ENCODE measurements around the gene PPP1R15B.

PPP1R15B gene

GRCh38 chr1:204363335-204364114, 48.1 kb downstream of the PPP1R15B start:
- DNase-seq (ENCODE audit: low read depth in 1 of 2, low spot score in 1 of 2): peak; percentile 70 to 74
- Histone ChIP-seq H3K27me3 (ENCODE audit: insufficient read depth, poor library complexity, severe bottlenecking) (peaks cover 2% of the 10 kb centered on the region), H3K4me3 (replicated peaks; ENCODE audit: insufficient read depth, low read length) (peak overlapping the region; percentile 37), H3K27ac (replicated peaks) (no peak overlapping the region)
- TF ChIP-seq POLR2AphosphoS5 (IDR thresholded peaks at IDR 0.05; ENCODE audit: low read depth): no peak
- peak; percentile 97 for TF ChIP-seq CTCF (IDR thresholded peaks at IDR 0.05; ENCODE audit: insufficient read depth, low read length)
- 0 out of 2 replicates have a peak, but pooled peaks have one; percentile 34 for TF ChIP-seq SPI1 (IDR thresholded peaks at IDR 0.05; ENCODE audit: borderline replicate concordance, low read depth)
- TF ChIP-seq GABPA (IDR thresholded peaks at IDR 0.05; ENCODE audit: low read depth): peak; percentile 73
- no peak for TF ChIP-seq REST (IDR thresholded peaks at IDR 0.05; ENCODE audit: insufficient replicate concordance, low read depth)

GRCh38 chr1:204362984-204363334, 48.7 kb downstream of the PPP1R15B start:
- DNase-seq (ENCODE audit: low read depth in 1 of 2, low spot score in 1 of 2): no peak
- Histone ChIP-seq H3K4me3 (replicated peaks; ENCODE audit: insufficient read depth, low read length) (peak overlapping the region; percentile 37; the same call in 1 of the 2 replicates), H3K27me3 (ENCODE audit: insufficient read depth, poor library complexity, severe bottlenecking) (peaks cover 2% of the 10 kb centered on the region), H3K27ac (replicated peaks) (no peak overlapping the region)
- TF ChIP-seq SPI1 (IDR thresholded peaks at IDR 0.05; ENCODE audit: borderline replicate concordance, low read depth) (no peak), REST (IDR thresholded peaks at IDR 0.05; ENCODE audit: insufficient replicate concordance, low read depth) (no peak), CTCF (IDR thresholded peaks at IDR 0.05; ENCODE audit: insufficient read depth, low read length) (no peak), GABPA (IDR thresholded peaks at IDR 0.05; ENCODE audit: low read depth) (no peak), POLR2AphosphoS5 (IDR thresholded peaks at IDR 0.05; ENCODE audit: low read depth) (no peak)

GRCh38 chr1:204361781-204362180, 49.8 kb downstream of the PPP1R15B start:
- Histone ChIP-seq H3K27me3 (ENCODE audit: insufficient read depth, poor library complexity, severe bottlenecking) (peaks cover 2% of the 10 kb centered on the region), H3K4me3 (replicated peaks; ENCODE audit: insufficient read depth, low read length) (no peak overlapping the region), H3K27ac (replicated peaks) (no peak overlapping the region)
- no peak for DNase-seq (ENCODE audit: low read depth in 1 of 2, low spot score in 1 of 2)
- TF ChIP-seq GABPA (IDR thresholded peaks at IDR 0.05; ENCODE audit: low read depth) (no peak), CTCF (IDR thresholded peaks at IDR 0.05; ENCODE audit: insufficient read depth, low read length) (no peak), REST (IDR thresholded peaks at IDR 0.05; ENCODE audit: insufficient replicate concordance, low read depth) (no peak), POLR2AphosphoS5 (IDR thresholded peaks at IDR 0.05; ENCODE audit: low read depth) (no peak), SPI1 (IDR thresholded peaks at IDR 0.05; ENCODE audit: borderline replicate concordance, low read depth) (no peak)
